COLO668 (cell line): Measurements from ENCODE around the gene CDCA7.
"Not testable (repeated sequence)": the region's sequence is repeated elsewhere in the genome, so short reads cannot be mapped to it uniquely, and the experiment has no call there.

ENCODE experiments used
- DNase-seq: peaks from one replicate; lab custom pipeline; 2025; ENCODE audit not compliant: unreplicated experiment; lab: John Stamatoyannopoulos, UW

The CDCA7 gene

GRCh38 chr2:173358616-173359015, 3.9 kb downstream of the CDCA7 start:
- no peak for DNase-seq

GRCh38 chr2:173359231-173359630, 4.6 kb downstream of the CDCA7 start:
- no peak for DNase-seq

- no peak for DNase-seq
Observed at GRCh38 chr2:173370198-173370597, 15.5 kb downstream of the CDCA7 start.

GRCh38 chr2:173371023-173371422, 16.4 kb downstream of the CDCA7 start:
- no peak for DNase-seq

GRCh38 chr2:173373290-173373689, 18.6 kb downstream of the CDCA7 start:
- no peak for DNase-seq

- no peak for DNase-seq
Observed at GRCh38 chr2:173374634-173375033, 20.0 kb downstream of the CDCA7 start.

GRCh38 chr2:173385534-173385933, 30.9 kb downstream of the CDCA7 start:
- not testable (repeated sequence) for DNase-seq

- DNase-seq: no peak
Observed at GRCh38 chr2:173386021-173386737, 31.5 kb downstream of the CDCA7 start.

- DNase-seq: no peak
Observed at GRCh38 chr2:173386738-173387065, 32.0 kb downstream of the CDCA7 start.

- no peak for DNase-seq
Observed at GRCh38 chr2:173387079-173387478, 32.4 kb downstream of the CDCA7 start.

GRCh38 chr2:173387660-173388059, 33.0 kb downstream of the CDCA7 start:
- DNase-seq: no peak

- DNase-seq: no peak
Observed at GRCh38 chr2:173388795-173389194, 34.1 kb downstream of the CDCA7 start.

- no peak for DNase-seq
Observed at GRCh38 chr2:173390036-173390435, 35.4 kb downstream of the CDCA7 start.

GRCh38 chr2:173392731-173393130, 38.1 kb downstream of the CDCA7 start:
- DNase-seq: no peak

- no peak for DNase-seq
Observed at GRCh38 chr2:173393186-173393585, 38.5 kb downstream of the CDCA7 start.

- DNase-seq: no peak
Observed at GRCh38 chr2:173393636-173394035, 39.0 kb downstream of the CDCA7 start.

GRCh38 chr2:173394091-173394974, 39.7 kb downstream of the CDCA7 start:
- DNase-seq: no peak

- no peak for DNase-seq
Observed at GRCh38 chr2:173395567-173396351, 41.1 kb downstream of the CDCA7 start.

- DNase-seq: no peak
Observed at GRCh38 chr2:173397539-173397938, 42.9 kb downstream of the CDCA7 start.

- DNase-seq: no peak
Observed at GRCh38 chr2:173399229-173399628, 44.6 kb downstream of the CDCA7 start.

GRCh38 chr2:173400760-173401159, 46.1 kb downstream of the CDCA7 start:
- DNase-seq: no peak
